Astrocyte of the hippocampus (primary cell): ENCODE data around the gene ATP5ME.
A peak's percentile ranks its signal among the peaks of the same experiment; 100 is the strongest.
"Not testable (repeated sequence)": the region's sequence is repeated elsewhere in the genome, so short reads cannot be mapped to it uniquely, and the experiment has no call there.

Source experiments
- DNase-seq: peaks from one replicate; pipeline ENCODE4 v3.0.0; 2011; ENCODE audit warnings: low read depth, low spot score

ATP5ME gene

GRCh38 chr4:705278-706082 lies 31.4 kb upstream of the ATP5ME start, which contains the start of gene PCGF3:
PCGF3 (plus strand) TSS chr4:705832; CDS start chr4:733681, 27,849 bp downstream.
- peak; percentile 99 for DNase-seq

GRCh38 chr4:704971-705277 lies 30.8 kb upstream of the ATP5ME start:
- no peak for DNase-seq

GRCh38 chr4:704198-704891 lies 30.3 kb upstream of the ATP5ME start:
- DNase-seq: no peak

- no peak for DNase-seq
Measured at GRCh38 chr4:703336-704197, 29.5 kb upstream of the ATP5ME start.

- DNase-seq: no peak
Measured at GRCh38 chr4:702618-703048, 28.6 kb upstream of the ATP5ME start.

GRCh38 chr4:700587-701264 lies 26.6 kb upstream of the ATP5ME start:
- DNase-seq: no peak

GRCh38 chr4:699816-700580 lies 25.9 kb upstream of the ATP5ME start:
- no peak for DNase-seq

- DNase-seq: not testable (repeated sequence)
Measured at GRCh38 chr4:694341-694940, 20.4 kb upstream of the ATP5ME start.

GRCh38 chr4:692771-693554 lies 18.9 kb upstream of the ATP5ME start:
- no peak for DNase-seq

- no peak for DNase-seq
Measured at GRCh38 chr4:689723-690122, 15.6 kb upstream of the ATP5ME start.

GRCh38 chr4:688854-689681 lies 15.0 kb upstream of the ATP5ME start, which contains the start of gene SLC49A3:
SLC49A3 (minus strand) TSS chr4:689151; CDS start chr4:689127, 24 bp downstream.
- DNase-seq: no peak

GRCh38 chr4:687971-688853 lies 14.1 kb upstream of the ATP5ME start:
- no peak for DNase-seq

- DNase-seq: peak; percentile 77
Measured at GRCh38 chr4:687048-687970, 13.2 kb upstream of the ATP5ME start.

GRCh38 chr4:686413-687040 lies 12.5 kb upstream of the ATP5ME start:
- DNase-seq: no peak

- no peak for DNase-seq
Measured at GRCh38 chr4:685679-686412, 11.8 kb upstream of the ATP5ME start.
